Activated CD8-positive, alpha-beta T cell treated with anti-CD3 and anti-CD28 coated beads, Interleukin-2, amount 10 ng/mL, durations not matched to agents 7 days and 5 days (primary cell): ENCODE measurements around the gene CLINT1. TPM values are rescaled to one million over a fixed set of nuclear protein-coding genes. Genes with fewer than 3 reads are reported as not detected.
"Not testable (repeated sequence)": the region's sequence is repeated elsewhere in the genome, so short reads cannot be mapped to it uniquely, and the experiment has no call there.

Experiments
- ATAC-seq: fragments of 150-1000 bp; cut with Tn5 transposase; one replicate; pipeline ENCODE4 v1.10.0; 2021; ENCODE audit warnings: moderate library complexity
- CTCF ChIA-PET: fragments of 350-600 bp; sonication (Branson Sonifier 250); formaldehyde crosslinking; loops from one replicate; lab custom pipeline; 2021; ENCODE audit warnings: antibody characterized with exemption; lab: Charles Lee
- POLR2A ChIA-PET: fragments of 350-600 bp; sonication (Branson Sonifier 250); formaldehyde crosslinking; loops from one replicate; lab custom pipeline; 2021; ENCODE audit warnings: antibody characterized with exemption; lab: Charles Lee
- DNase-seq: peaks from one replicate; pipeline ENCODE4 v3.0.0-alpha.2; 2020
- H3K27ac Mint-ChIP-seq: one replicate; pipeline ENCODE4 v1.8.0; 2021; ENCODE audit warnings: mild to moderate bottlenecking, mixed read lengths
- H3K27me3 Mint-ChIP-seq: one replicate; pipeline ENCODE4 v1.8.0; 2021; ENCODE audit warnings: low read depth, mixed read lengths
- H3K36me3 Mint-ChIP-seq: one replicate; pipeline ENCODE4 v1.8.0; 2021; ENCODE audit warnings: low read depth, mixed read lengths
- H3K4me1 Mint-ChIP-seq: one replicate; pipeline ENCODE4 v1.8.0; 2021; ENCODE audit warnings: low read depth, mixed read lengths
- H3K4me3 Mint-ChIP-seq: one replicate; pipeline ENCODE4 v1.8.0; 2021; ENCODE audit warnings: mild to moderate bottlenecking, mixed read lengths
- H3K9me3 Mint-ChIP-seq: one replicate; pipeline ENCODE4 v1.8.0; 2022; ENCODE audit warnings: mixed read lengths; ENCODE audit not compliant: insufficient read depth
- total RNA-seq, 2 experiments: library from RNA; stranded (reverse); gene quantifications; one replicate each; pipeline ENCODE4 v1.2.3, GENCODE V29; 2021

The CLINT1 gene
- total RNA-seq, 2 experiments from 2014 or later = 65.7 to 67.2 TPM

- POLR2A ChIA-PET, H3K4me1 Mint-ChIP-seq, CTCF ChIA-PET, DNase-seq, H3K4me3 Mint-ChIP-seq, H3K36me3 Mint-ChIP-seq, H3K9me3 Mint-ChIP-seq, H3K27me3 Mint-ChIP-seq, ATAC-seq, H3K27ac Mint-ChIP-seq: not testable (repeated sequence)
These were observed 26.1 kb upstream of the CLINT1 start for GRCh38 chr5:157885051-157885450.

- ATAC-seq, POLR2A ChIA-PET, CTCF ChIA-PET, H3K27ac Mint-ChIP-seq, H3K27me3 Mint-ChIP-seq, H3K4me1 Mint-ChIP-seq, H3K9me3 Mint-ChIP-seq, H3K36me3 Mint-ChIP-seq, H3K4me3 Mint-ChIP-seq, DNase-seq: not testable (repeated sequence)
These were observed 22.6 kb upstream of the CLINT1 start for GRCh38 chr5:157881498-157881897.

GRCh38 chr5:157877821-157878220, 18.9 kb upstream of the CLINT1 start:
- Mint-ChIP-seq H3K9me3 (no peaks in the 10 kb centered on the region), H3K27me3 (no peaks in the 10 kb centered on the region), H3K36me3 (no peaks in the 10 kb centered on the region), H3K27ac (no peak overlapping the region), H3K4me1 (peaks cover 3% of the 10 kb centered on the region), H3K4me3 (no peak overlapping the region)
- ATAC-seq (no peak), DNase-seq (no peak)
- ChIA-PET CTCF (interaction anchor here (1.4 to 1.6 kb wide), 2 partner anchors 13 to 71 kb away, joined by 4 read pairs; no protein-coding TSS in a partner anchor), POLR2A (no interaction called here)

GRCh38 chr5:157874861-157875260, 15.9 kb upstream of the CLINT1 start:
- no peaks in the 10 kb centered on the region for H3K27me3 Mint-ChIP-seq
- CTCF ChIA-PET = no interaction called here

GRCh38 chr5:157870837-157871834, 12.2 kb upstream of the CLINT1 start:
- no peaks in the 10 kb centered on the region for H3K36me3 Mint-ChIP-seq
- no peaks in the 10 kb centered on the region for H3K4me1 Mint-ChIP-seq
- H3K4me3 Mint-ChIP-seq = no peak overlapping the region
- H3K27ac Mint-ChIP-seq = no peak overlapping the region
- no peaks in the 10 kb centered on the region for H3K27me3 Mint-ChIP-seq
- H3K9me3 Mint-ChIP-seq = no peaks in the 10 kb centered on the region
- ATAC-seq = no peak
- ChIA-PET CTCF (no interaction called here), POLR2A (no interaction called here)
- no peak for DNase-seq

More at GRCh38 chr5:157874861-157875260, 15.9 kb upstream of the CLINT1 start:
- Mint-ChIP-seq H3K4me1 (peaks cover 3% of the 10 kb centered on the region), H3K9me3 (no peaks in the 10 kb centered on the region), H3K4me3 (no peak overlapping the region), H3K27ac (no peak overlapping the region), H3K36me3 (no peaks in the 10 kb centered on the region)
- DNase-seq (no peak), ATAC-seq (no peak)
- POLR2A ChIA-PET = no interaction called here

GRCh38 chr5:157867751-157868387, 8.9 kb upstream of the CLINT1 start:
- no peak for ATAC-seq
- ChIA-PET POLR2A (interaction anchor here (0.6 kb wide), 1 partner anchor 9 kb away, joined by 3 read pairs; the partner anchor contains the start of gene CLINT1), CTCF (interaction anchor here (0.6 kb wide), 1 partner anchor 65 kb away, joined by 3 read pairs; no protein-coding TSS in a partner anchor)
- Mint-ChIP-seq H3K9me3 (no peaks in the 10 kb centered on the region), H3K27me3 (no peaks in the 10 kb centered on the region), H3K27ac (no peak overlapping the region), H3K4me3 (no peak overlapping the region), H3K4me1 (peaks cover 14% of the 10 kb centered on the region), H3K36me3 (no peaks in the 10 kb centered on the region)
- DNase-seq = no peak

- POLR2A ChIA-PET = no interaction called here
- ATAC-seq (no peak), DNase-seq (no peak)
- Mint-ChIP-seq H3K9me3 (no peaks in the 10 kb centered on the region), H3K27ac (no peak overlapping the region), H3K36me3 (no peaks in the 10 kb centered on the region), H3K4me1 (peaks cover 20% of the 10 kb centered on the region), H3K4me3 (no peak overlapping the region), H3K27me3 (no peaks in the 10 kb centered on the region)
- CTCF ChIA-PET = no interaction called here
These were observed 7.6 kb upstream of the CLINT1 start for GRCh38 chr5:157866536-157866935.

- ChIA-PET POLR2A (no interaction called here), CTCF (no interaction called here)
- H3K27ac Mint-ChIP-seq = no peak overlapping the region
- H3K9me3 Mint-ChIP-seq = no peaks in the 10 kb centered on the region
- peaks cover 28% of the 10 kb centered on the region for H3K4me1 Mint-ChIP-seq
- no peaks in the 10 kb centered on the region for H3K36me3 Mint-ChIP-seq
- DNase-seq (no peak), ATAC-seq (no peak)
- no peaks in the 10 kb centered on the region for H3K27me3 Mint-ChIP-seq
- no peak overlapping the region for H3K4me3 Mint-ChIP-seq
These were observed 6.8 kb upstream of the CLINT1 start for GRCh38 chr5:157865781-157866180.

GRCh38 chr5:157864067-157864466, 5.1 kb upstream of the CLINT1 start:
- H3K27me3 Mint-ChIP-seq = no peaks in the 10 kb centered on the region
- H3K27ac Mint-ChIP-seq = peak overlapping the region; percentile 56
- H3K9me3 Mint-ChIP-seq = no peaks in the 10 kb centered on the region
- CTCF ChIA-PET = interaction anchor here (0.5 kb wide), 1 partner anchor 30 kb away, joined by 3 read pairs; no protein-coding TSS in a partner anchor
- ATAC-seq (peak; percentile 54), DNase-seq (peak; percentile 57)
- peaks cover 2% of the 10 kb centered on the region for H3K36me3 Mint-ChIP-seq
- H3K4me1 Mint-ChIP-seq = peaks cover 41% of the 10 kb centered on the region
- POLR2A ChIA-PET = no interaction called here
- no peak overlapping the region for H3K4me3 Mint-ChIP-seq

GRCh38 chr5:157862183-157862851, 3.4 kb upstream of the CLINT1 start:
- Mint-ChIP-seq H3K9me3 (no peaks in the 10 kb centered on the region), H3K27me3 (no peaks in the 10 kb centered on the region), H3K36me3 (peaks cover 9% of the 10 kb centered on the region), H3K4me3 (no peak overlapping the region), H3K4me1 (peaks cover 50% of the 10 kb centered on the region), H3K27ac (no peak overlapping the region)
- POLR2A ChIA-PET = no interaction called here
- CTCF ChIA-PET = no interaction called here
- ATAC-seq = no peak
- no peak for DNase-seq
